CD4-positive, alpha-beta T cell treated with Interleukin-15 for 4 hours (primary cell): Measurements from ENCODE around the gene ZFPM1.
"Not testable (repeated sequence)": the region's sequence is repeated elsewhere in the genome, so short reads cannot be mapped to it uniquely, and the experiment has no call there.

ENCODE experiments used
- DNase-seq: peaks from one replicate; pipeline ENCODE4 v3.0.0-alpha.2; 2020; ENCODE audit warnings: low spot score

The ZFPM1 gene

DNA sequence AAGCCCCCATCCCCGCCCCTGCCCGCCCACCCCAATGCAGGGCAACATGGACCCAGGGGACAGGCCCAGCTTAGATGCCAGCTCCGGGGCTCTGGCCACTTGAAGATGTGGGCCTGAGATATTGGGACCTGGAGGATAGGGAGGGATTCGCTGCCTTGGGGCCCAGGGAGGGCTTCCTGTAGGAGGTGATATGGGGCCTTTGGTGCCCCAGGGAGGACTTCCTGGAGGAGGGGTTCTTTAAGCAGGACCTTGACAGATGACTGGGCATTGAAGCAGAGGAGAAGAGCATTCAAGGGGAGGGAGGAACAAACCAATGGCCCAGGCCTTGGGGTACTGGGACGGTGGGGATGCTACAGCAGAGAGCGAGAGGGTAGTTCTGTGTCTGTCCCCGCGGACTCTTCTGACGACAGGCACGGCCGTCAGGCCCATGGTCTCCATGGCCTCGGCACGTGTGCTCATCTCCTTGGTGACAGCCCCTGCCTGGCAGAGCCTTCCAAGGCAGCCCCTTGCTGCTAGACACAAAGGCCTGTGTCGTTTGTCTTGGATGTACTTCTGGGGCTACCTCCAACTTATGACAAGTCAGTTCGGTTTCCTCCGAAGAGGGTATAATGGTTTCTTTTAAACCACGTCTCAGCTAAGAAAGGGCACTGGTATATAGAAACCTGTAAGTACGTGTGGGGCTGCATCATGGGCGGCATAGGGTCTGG lies 61.6 kb downstream of the ZFPM1 start:
- no peak for DNase-seq

DNA sequence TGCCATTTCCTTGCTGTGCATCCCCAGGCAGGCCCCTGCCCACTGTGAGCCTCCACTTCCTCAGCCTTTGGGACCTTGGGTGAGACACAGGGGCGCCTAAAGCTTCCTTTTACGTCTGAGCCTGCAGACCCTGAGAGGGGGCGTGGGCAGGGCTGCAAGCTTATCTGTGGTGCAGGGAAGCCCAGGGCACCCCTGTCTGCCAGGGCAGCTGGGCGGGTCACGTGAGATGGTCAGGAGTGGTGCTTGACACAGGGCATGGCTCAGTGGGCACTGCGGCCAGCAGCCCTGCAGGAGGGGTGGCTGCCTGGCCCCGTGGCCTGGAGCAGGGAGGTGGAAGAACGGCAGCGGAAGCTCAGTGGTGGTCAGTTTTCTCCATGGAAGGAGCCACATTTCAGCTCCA lies 62.3 kb downstream of the ZFPM1 start:
- DNase-seq: no peak

DNA sequence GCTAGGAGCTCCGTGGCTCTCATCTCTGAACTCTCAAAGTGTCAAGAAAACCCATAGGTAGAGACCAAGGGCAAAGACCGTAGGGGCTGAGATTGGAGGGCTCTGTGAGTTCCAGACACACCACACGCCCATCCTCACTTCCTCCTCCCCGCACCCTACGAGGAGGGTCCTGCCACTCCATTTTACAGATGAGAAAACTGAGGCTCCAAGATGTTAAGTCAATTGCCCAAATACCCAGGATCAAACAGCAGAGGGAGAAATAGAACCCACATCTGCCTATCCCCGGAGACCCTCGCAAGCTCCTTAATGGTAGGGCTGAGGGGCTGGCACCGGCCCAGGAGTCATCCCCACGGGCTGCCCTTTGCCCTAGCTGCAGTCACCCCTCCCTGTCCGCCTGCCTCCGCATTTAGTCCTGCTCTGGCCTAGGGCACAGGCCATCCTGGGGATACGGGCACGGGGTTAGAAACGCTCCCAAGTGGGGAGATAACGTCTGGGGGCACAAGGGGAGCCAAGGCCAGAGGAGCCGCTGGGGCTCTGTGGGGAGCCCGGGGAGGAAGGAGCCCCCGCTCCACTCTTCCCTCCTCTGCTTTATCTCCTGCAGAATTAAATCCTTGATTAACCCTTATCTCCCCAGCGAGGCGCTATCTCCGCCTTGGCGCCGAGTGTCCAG lies 63.0 kb downstream of the ZFPM1 start:
- no peak for DNase-seq

DNA sequence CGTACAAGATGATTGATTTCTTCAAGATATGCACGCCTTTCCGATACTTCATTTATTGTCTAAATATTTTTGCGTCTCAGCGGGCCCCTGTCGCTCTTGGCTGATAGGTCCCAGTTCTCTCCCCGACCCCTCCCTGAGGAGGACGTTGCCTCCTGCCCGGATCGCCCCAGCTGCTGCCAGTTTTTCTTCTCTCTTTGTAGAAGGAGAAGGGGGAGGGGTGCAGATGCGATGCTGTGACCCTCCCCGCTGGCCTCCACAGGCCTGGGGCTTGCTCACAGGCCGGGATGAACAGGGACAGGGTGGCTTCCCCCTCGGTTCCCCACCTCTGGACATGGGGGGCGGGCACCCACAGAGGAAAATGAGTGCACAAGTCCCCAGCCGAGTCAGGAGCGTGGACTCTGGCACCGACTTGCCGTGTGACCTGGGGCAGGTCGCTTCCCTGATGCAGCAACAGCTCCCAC lies 63.6 kb downstream of the ZFPM1 start:
- no peak for DNase-seq

DNA sequence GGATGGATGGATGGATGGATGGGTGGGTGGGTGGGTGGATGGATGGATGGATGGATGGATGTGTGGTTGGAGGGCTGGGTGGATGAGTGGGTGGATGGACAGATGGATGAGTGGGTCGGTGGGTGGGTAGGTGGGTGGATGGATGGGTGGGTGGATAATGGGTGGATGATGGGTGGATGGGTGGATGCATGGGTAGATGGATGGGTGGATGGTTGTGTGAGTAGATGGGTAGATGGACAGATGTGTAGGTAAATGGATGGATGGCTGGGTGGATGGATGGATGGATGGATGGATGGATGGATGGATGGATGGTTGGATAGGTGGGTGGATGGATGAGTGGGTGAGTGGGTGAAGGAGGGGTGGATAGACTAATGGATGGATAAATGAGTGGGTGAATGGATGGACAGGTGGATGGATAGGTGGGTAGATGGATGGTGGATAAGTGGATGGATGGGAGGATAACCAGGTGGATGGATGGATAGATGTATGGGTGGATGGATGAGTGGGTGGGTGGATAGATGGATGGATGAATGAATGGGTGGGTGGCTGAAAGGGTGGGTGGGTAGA lies 64.2 kb downstream of the ZFPM1 start:
- DNase-seq: not testable (repeated sequence)

DNA sequence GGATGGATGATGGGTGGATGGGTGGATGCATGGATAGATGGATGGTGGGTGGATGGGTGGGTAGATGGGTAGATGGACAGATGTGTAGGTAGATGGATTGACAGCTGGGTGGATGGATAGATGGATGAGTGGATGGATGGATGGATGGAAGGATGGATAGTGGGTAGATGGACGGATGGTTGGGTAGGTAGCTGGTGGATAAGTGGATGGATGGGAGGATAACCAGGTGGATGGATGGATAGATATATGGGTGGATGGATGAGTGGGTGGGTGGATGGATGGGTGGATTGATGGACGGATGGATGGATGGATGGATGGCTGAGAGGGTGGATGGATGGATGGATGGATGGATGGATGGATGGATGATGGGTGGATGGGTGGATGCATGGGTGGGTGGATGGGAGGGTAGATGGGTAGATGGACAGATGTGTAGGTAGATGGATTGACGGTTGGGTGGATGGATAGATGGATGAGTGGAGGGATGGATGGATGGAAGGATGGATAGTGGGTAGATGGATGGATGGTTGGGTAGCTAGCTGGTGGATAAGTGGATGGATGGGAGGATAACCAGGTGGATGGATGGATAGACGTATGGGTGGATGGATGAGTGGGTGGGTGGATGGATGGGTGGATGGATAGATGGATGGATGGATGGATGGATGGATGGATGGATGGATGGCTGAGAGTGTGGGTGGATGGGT lies 65.5 kb downstream of the ZFPM1 start:
- DNase-seq: not testable (repeated sequence)

DNA sequence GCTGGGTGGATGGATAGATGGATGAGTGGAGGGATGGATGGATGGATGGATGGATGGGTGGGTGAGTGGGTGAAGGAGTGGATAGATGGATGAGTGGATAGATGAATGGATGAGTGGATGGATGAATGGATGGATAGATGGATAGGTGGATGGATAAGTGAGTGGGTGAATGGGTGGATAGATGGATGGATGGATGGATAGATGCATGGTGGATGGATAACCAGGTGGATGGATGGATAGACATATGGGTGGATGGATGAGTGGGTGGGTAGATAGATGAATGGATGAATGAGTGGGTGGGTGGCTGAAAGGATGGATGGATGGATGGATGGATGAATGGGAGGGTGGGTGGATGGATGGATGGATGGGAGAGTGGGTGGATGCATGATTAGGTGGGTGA lies 66.2 kb downstream of the ZFPM1 start:
- no peak for DNase-seq

DNA sequence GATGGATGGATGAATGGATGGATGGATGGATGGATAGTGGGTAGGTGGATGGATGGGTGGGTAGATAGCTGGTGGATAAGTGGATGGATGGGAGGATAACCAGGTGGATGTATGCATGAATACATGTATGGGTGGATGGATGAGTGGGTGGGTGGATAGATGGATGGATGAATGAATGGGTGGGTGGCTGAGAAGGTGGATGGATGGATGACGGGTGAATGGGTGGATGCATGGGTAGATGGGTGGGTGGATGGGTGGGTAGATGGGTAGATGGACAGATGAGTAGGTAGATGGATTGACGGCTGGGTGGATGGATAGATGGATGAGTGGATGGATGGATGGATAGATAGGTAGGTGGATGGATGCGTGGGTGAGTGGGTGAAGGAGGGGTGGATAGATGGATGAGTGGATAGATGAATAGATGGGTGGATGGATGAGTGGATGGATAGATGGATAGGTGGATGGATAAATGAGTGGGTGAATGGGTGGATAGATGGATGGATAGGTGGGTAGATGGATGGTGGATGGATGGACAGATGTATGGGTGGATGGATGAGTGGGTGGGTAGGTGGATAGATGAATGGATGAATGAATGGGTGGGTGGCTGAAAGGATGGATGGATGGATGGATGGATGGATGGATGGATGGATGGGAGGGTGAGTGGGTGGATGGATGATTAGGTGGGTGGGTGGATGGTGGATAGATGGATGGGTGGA lies 67.0 kb downstream of the ZFPM1 start:
- DNase-seq: no peak

DNA sequence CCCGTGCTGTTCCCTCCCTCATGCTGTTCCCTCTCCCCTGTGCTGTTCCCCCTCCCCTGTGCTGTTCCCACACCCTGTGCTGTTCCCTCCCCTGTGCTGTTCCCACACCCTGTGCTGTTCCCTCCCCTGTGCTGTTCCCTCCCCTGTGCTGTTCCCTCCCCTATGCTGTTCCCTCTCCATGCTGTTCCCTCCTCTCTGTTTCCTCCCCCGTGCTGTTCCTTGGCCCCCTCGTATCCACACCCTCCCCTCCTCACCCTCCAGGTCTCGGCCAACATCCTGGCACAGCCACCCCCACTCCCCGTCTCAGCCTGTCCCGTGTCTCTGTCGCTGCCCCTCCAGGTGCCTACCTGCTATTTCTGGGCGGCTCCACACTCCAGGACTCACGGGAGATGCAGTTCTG lies 68.6 kb downstream of the ZFPM1 start:
- no peak for DNase-seq

DNA sequence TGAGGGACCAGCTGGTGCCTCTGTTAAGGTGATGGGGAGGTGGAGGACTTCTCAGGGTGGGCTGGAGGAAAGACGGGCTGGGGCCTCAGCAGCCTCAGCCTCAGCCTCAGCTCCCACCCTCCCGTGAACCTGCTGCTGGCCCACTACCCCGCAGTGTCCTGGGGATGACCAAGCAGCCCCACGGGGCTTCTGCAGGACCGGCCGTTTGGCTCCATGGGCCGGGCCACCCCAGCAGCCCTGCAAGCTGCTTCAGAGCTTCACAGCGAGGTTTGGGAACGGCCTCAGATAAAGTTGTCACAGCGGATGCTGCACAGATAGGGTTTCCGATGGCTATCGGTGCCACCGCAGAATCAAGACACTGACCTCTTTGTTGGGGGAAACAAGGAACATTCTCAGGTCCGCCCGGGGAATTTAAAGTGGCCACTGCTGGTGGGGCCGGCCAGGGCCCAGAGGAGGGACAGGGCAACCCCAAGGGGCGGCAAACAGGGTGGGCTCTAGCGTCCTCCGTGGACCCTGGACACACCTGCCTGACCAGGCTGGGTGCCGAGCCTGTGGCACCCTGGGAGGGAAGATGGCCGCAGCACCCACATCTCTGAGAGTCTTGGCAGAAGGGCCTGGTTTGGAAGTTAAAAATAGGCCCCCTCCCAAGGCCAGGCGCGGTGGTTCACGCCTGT lies 69.3 kb downstream of the ZFPM1 start:
- DNase-seq: no peak

DNA sequence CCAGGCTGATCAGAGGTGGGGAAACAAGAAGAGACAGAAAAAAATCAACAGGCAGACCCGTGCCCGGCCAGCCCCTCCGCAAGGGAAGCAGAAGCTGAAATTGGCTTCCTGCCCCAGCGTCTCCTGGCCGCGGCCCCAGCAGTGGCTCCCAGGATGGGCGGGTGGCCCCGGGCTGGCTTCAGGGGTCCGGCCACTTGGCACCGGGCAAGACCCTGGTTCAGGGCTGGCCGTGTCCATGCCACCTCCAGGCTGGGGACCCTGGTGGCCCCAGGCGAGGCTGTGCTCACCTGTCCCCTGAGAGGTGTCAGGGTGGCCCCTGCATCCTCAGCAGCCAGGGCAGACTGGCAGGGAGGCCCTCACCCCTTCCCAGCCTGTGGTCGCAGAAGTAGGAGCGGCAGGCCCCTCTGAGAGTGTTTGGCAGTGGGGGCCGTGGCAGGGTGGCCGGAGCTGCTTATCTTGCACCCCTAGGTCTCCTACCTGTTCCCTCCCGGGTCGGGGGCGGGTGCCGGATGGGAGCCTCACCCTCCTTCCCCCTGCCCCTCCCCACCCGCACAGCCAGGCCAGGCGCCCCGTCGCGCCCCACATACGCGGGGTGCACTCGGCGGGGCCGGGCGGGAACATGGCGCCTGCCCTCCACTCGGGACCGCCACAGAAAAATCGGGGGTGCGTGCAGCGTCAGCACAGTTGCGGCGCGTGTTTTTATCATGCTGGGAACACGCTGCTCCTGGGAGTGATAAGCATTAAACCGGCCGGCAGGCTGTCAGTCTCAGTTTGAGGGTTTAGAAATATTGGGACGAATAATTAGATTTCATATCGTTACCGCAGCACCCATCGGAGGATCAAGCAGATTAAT lies 70.5 kb downstream of the ZFPM1 start:
- DNase-seq: no peak

DNA sequence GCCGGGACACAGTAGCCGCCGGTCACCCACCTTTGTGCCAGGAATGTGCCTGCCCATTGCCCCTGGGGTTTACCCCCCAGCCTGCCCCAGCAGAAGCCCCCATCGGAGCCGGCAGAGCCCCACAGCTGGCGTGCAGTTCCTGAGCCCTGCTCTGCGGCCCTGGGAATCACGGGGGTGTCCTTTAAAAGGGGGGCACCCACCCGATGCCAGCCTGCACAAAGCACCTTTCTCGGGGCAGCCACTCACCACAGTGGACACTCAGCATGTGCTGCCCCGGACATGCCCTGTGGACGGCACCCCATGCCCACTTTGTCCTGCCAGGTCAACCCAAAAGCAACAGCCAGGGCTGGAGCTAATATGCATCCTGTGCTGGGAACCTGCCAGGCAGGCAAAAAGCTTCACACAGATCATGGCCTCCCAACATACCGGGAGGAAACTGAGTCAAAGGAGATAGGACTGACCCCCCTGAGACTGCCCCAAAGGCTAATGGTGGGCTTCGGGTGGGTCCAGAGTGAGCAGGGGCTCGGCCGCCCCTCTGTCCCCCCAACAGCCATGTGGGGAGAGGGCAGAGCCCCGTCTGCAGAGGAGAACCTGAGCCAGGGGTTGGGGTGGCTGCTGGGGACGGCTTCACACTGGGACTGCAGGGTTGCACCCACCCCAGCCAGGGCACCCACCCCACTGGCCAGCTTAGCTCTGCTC lies 71.3 kb downstream of the ZFPM1 start:
- no peak for DNase-seq

DNA sequence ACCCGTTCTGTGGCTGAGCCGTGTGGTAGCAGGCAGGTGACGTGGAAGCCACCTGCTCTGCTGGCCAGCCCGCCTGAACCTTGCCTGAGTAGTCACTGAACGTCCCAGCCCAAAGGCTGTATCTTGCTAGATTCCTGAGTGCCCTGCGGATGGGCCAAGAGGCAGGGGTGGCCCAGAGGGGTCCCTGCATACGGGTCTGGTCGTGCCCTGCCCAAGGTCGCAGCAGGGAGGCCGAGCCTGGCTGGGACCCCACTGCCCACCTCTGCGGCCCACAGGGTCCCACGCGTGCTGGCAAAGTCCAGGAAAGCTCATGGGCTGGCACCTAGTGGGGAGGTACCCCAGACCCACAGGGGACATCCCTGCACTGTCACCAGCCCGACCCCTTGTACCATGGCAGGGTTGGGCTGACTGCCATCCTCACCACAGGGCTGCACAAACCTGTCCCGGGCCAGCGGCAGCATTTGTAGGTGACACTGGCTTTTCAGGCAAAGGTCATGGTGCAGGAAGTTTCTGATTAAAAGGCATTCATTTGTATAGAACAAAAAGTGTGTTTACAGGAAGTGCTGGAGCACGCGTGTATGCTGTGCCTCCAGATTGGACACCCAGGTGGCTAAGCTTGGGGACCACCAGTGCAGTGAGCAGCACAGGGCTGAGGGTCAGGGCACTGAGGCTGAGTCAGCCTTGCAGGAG lies 72.0 kb downstream of the ZFPM1 start:
- DNase-seq: no peak

DNA sequence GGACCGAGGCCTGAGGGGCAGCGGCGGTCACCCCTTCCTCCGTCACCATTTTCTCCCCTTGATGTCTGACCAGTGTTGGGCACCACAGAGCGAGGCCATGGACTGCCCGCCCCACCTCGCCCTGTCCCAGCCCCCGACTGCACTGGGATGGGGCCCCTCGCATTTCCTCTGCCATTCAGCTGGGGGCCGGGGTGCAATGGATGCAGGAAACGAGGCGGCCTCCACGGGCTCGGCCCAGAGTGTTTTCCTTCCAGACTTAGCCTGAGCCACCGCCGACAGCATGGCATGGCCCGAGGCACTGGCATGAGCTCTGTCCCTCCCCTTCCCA lies 72.5 kb downstream of the ZFPM1 start:
- DNase-seq: no peak

DNA sequence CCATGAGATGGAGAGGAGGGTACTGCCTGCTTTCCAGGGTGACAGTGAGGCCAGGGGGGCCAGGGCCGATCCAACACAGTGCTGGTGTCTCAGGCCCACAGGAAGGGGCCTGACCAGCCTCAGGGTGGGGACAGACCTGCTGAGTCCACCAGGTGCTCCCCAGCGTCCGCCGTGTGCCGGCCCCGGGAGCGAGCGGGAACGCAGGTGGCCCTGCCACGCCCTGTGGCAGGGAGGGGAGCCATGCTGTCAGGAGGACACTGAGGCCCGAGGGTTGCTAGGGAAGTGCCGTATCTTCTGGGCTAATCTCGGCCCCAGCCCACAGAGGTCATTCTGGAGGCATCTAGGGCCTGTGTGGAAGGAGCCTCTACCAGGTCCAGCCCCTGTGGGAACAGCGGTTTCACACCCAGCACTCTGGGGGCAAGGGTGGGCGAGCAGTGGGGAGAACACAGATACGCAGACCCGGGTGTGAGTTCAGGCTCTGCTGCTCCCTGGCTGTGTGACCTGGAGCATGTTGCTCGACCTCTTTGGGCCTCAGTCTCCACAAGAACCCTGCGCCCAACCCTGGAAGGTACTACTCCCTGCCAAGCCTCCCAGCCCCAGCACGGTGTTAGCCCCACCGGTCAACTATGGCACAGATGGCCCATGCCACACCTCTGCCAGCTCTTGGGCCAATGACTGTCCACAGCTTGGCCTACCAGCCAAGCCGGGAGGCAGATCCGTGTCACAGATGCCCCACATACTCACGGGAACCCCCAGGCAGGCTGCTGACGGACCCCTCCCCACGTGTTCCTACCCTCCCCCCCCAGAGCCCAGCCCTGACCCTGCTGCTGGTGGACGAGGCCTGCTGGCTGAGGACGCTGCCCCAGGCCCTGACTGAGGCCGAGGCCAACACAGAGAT lies 73.2 kb downstream of the ZFPM1 start:
- no peak for DNase-seq

DNA sequence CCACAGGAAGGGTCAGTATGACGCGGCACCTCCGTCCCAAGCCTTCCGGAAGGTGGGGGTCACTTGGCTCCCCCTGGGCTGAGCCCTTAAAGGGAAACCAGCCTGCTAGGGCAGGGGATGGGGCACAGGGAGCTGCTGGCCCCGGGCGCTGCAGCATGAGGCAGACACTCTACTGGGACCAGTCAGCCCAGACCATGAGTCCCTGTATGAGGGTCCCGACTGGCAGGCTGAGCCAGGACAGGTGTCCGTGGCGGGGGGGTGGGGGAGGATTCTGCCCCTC lies 73.8 kb downstream of the ZFPM1 start:
- DNase-seq: no peak

DNA sequence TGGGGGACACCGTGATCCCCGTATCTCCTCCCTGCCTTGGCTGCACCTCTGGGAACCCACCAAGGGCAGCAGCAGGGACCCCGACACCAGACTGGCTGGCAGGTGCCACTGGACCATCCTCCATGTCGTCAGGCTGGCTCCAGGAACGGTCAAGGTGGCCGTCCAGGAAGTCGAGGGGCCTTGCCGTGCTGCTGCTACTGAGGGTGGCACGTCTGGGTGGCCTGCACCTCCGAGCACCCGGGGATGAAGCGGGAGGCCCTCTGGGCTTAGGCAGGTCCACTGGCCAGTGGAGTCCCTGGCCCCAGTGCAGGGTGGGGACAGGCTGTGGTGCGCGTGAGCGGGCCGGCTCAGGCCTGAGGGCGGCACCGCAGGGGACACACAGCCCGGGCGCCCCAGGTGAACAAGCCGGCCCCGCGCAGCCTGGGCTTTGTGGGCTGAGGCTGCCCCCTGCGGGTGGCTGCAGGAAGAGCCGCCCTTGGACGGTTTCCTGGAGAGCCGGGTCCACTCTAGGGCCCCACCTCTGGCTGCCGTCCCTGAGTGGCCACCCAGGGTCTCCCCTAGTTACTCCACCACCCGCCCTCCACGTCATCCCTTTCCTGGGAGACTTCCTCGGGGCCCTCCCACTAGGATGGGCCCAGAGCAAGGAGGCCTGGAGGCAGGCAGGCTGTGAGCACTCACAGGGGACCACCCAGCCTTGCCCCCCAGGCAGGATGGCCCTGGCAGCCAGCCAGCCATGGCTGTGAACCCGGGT lies 74.3 kb downstream of the ZFPM1 start:
- DNase-seq: peak; percentile 60
